IPS-NIHi11 (cell line): Measurements from ENCODE around the gene PCDHA2.
"Not testable (repeated sequence)": the region's sequence is repeated elsewhere in the genome, so short reads cannot be mapped to it uniquely, and the experiment has no call there.

Experiments
- DNase-seq: peaks from one replicate; pipeline ENCODE4 v3.0.0; 2012; ENCODE audit warnings: mixed read lengths, low spot score

The PCDHA2 gene

GRCh38 chr5:140821375-140822280, 27.0 kb downstream of the PCDHA2 start, which contains the start of gene PCDHA5:
TSS of gene PCDHA5 (plus strand) at chr5:140821613.
- DNase-seq = peak; percentile 11

GRCh38 chr5:140822281-140822629, 27.6 kb downstream of the PCDHA2 start:
- no peak for DNase-seq

- DNase-seq = not testable (repeated sequence)
Observed at GRCh38 chr5:140822969-140823368, 28.3 kb downstream of the PCDHA2 start.

- DNase-seq = no peak
Observed at GRCh38 chr5:140823475-140823874, 28.8 kb downstream of the PCDHA2 start.

GRCh38 chr5:140827704-140828361, 33.2 kb downstream of the PCDHA2 start, which contains the start of gene PCDHA6:
TSS of gene PCDHA6 (plus strand) at chr5:140827960. CDS start at chr5:140828092, 132 bp downstream.
- DNase-seq = no peak

GRCh38 chr5:140828362-140828737, 33.7 kb downstream of the PCDHA2 start:
- DNase-seq = no peak

- not testable (repeated sequence) for DNase-seq
Observed at GRCh38 chr5:140829511-140830501, 35.2 kb downstream of the PCDHA2 start.

- DNase-seq = no peak
Observed at GRCh38 chr5:140833993-140834392, 39.3 kb downstream of the PCDHA2 start, which contains the start of gene PCDHA7. TSS of gene PCDHA7 (plus strand) at chr5:140834269. CDS start at chr5:140834384, 115 bp downstream.

- DNase-seq = not testable (repeated sequence)
Observed at GRCh38 chr5:140834439-140835008, 39.9 kb downstream of the PCDHA2 start.

GRCh38 chr5:140835622-140836510, 41.2 kb downstream of the PCDHA2 start:
- no peak for DNase-seq

GRCh38 chr5:140840978-140841962, 46.6 kb downstream of the PCDHA2 start, which contains the start of gene PCDHA8:
TSS of gene PCDHA8 (plus strand) at chr5:140841187. CDS start at chr5:140841322, 135 bp downstream.
- DNase-seq = peak; percentile 42

- DNase-seq = no peak
Observed at GRCh38 chr5:140842798-140843733, 48.4 kb downstream of the PCDHA2 start.
